NCI-H1436 (cell line): ENCODE data around the gene GABRG3.

Experiments used
- DNase-seq: peaks from one replicate; lab custom pipeline; 2025; lab: John Stamatoyannopoulos, UW

The GABRG3 gene

DNA sequence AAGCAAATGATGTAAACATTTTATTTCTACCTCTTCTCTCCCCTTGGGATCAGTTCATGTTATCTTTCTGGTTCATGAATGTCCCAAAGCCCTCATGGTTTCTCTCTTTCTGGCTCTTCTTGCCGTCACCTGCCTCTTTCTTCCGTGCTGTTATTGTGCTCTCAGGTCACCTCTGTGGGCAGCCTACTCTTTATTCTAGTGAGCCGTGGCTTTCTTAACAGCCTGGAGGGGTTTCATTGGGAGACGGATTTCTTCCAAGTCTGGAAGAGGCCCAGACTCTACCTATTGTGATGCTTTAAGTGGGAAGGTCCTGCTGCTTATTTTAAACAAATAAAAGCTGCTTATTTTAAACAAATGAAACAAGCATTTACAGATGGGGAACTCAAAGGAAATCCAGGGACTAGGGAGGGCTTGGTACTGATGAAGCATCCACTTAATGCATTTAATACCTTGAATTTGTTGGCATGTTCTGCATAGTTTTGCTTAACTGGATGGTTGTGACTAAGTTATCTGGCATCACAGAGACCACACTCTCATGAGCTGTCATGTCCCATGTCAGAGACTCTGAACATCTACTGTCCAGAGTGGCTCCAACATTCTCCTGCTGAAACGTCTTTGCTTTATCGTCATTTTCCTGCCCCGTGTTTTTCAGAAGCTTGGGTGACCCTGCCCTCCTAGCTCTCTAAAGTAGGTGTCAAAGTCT lies 443.3 kb downstream of the GABRG3 start:
- no peak for DNase-seq

DNA sequence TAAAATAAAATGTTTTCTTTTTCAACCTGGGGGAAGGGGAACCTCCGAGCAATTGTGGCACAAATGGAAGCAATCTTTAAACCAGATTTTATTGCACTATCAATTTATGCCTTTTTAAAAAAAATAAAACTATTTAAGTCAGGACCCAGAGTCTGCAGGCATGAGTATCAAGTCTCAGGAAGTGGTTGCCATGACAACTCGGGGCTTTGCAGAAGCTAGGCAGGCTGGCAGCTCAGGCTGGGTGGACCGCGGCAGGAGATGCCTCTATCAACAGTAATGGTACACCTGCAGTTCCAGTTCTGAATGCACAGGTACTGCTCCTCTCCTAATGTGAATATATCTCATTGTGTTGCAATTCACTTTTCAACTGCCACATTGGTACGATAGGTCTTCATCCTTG lies 447.7 kb downstream of the GABRG3 start:
- peak; percentile 17 for DNase-seq

DNA sequence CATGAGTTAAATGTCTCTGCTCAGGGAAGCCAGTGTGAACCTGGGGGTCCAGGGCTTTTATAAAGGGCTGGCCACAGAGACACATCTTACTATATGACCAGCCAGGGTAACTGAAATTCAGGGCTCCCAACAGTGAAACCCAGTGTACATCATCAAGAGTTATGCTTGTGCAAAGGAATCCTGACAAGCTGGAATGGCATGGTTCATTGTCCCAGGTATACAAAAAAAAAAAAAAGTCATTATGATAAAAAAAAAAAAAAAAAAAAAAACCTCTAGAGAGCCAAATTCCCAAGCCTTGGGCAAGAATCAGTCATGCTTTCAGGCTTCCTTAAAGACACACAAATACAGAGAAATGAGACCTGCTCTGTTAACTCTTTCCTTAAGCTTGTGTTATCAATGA lies 452.0 kb downstream of the GABRG3 start:
- no peak for DNase-seq

DNA sequence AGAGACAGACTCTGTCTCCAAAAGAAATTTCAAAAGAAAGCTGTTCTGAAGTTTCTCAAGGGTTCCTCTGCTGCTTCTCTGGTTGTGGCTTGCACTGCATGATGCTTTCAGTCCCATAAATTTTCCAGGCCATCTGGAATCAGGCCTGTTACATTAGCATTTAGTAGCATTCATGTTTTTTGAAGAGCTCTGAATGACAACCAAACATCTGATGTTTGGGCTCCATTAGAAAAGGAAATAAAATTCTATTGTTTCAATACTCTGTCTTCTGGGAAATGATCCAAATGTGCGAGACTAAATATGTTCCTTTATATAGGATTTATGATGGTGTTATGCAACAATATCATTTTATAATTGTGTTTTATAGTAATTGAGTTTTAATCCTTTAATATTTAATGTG lies 455.8 kb downstream of the GABRG3 start:
- no peak for DNase-seq

DNA sequence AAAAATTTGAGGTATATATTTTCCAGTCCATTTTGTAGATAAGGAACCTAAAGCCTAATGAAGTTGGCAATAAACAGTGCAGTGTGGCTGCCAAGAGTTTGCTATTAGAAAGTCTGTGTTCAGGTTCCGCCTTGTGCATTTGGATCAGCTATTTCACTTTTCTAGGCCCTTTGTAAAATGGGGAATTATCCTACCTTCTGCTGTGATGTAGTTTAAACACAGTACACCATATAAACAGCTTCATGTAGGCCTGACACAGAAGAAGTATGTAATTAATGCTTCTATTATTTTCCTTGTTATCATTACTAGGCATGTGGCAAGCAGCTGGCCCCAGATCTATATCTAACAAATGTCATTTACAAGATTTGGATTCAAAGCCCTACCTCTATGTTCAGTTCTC lies 456.3 kb downstream of the GABRG3 start:
- no peak for DNase-seq

DNA sequence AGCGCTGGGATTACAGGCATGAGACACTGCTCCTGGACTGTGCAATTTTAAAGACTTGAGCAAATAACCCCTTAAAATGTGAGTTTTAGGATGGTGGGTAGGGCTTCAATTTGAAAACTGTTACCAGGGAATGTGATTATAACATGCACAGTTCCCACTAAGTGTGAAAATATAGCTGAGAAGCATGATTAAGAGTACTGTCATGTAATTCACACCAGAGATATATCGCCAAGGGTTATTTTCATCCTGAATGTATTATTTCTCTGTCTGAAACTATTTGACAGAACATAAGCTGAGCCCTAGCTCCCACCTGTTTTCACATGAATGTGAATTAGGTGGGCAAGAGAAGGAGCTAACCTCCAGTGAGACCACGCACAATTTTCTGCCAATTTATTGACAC lies 457.2 kb downstream of the GABRG3 start:
- no peak for DNase-seq

DNA sequence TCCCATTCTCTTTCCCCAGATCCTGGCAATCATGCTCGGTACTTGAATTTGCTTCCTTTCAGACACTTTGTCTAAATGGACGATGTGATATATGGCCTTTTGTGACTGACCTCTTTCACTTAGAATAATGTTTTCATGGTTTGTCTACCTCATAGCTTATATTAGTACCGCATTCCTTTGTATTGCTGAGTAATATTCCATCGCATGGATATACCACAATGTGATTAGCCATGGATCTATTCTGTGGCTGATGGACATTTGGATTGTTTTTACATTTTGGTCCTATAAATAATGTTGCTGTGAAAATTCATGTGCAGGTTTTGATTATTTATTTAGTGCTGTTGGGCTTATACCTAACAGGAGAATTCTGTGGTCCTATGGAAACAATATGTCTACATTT lies 458.6 kb downstream of the GABRG3 start:
- DNase-seq: no peak

DNA sequence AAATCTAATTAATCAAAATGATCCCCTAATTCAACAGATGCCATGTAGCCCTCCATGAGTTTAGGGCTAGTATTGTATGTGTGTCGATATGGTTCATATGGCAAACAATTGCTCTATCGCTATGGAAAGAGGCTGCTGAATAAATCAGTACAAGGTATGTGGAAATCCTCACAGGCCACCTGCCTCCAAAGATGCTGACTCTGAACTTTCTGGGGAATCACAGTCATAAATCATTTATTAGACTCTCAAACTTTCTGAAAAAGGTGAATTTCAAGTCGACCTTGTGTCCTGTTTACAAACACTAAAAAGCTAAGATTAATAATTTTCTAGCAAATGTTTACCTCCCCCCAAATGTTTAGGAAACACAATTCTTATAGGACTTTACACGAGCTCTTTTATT lies 462.6 kb downstream of the GABRG3 start:
- no peak for DNase-seq

DNA sequence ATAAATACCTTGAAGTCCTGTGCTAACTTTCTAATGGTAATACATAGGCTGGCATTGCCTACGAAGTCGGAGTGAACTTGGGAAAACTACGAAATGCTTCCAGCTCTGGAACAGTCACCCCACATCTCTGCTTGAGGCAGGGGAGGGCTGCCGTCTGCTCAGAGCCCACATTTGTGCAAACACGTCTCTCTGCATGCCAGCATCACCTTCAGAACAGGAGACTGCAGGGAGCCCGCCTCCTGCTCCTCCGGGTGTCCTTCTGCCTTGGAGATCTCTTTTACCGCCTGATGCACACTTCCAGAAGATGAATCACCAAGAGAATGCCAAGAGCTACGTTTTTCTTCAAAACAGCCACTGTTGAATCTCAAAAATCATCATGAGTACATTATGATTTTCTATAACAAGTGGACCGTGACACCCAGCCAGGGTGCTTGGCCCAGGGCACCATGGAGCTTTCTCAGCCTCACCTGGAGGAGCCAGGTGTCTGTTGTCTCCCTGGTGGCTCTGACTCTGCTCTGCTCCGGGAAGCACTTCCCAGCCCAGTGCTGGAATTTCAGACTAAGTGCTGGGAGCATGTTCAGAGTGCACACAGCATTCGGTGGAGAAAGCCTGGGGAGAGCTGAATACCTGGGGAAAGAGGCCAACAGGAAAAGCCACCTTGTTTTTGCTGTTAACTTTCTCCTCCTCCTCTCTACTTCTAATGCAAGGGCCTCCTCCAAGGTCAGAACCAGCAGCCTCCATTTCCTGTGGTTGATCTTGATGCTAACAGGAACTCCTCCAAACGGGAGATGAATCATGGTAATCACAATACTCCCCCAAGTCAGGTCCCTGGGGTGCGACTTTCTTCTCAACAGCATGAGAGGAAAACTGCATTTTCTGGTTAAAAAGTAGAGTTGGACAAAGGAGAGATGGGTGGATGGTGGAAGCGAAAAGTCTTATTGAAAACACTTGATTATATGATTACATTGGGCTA lies 467.7 kb downstream of the GABRG3 start:
- no peak for DNase-seq

DNA sequence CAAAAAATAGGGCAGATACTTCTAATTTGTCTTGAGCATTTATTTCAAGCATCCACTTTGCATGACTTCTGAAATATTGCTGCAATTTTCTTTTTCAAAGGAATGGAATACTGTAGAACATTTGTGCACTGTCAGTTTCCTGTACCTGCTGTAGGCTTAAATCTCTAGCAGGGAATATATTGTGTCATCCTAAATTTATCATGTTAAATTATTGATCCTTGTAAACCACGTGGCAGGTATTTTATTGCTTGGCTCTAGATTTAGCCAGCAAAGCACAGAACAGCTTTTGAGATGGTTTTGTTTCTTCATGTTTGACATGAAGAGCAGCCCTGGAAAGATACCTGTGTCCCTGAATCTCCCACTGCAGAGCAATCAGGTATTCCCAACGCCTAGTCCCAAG lies 470.1 kb downstream of the GABRG3 start:
- DNase-seq: no peak

DNA sequence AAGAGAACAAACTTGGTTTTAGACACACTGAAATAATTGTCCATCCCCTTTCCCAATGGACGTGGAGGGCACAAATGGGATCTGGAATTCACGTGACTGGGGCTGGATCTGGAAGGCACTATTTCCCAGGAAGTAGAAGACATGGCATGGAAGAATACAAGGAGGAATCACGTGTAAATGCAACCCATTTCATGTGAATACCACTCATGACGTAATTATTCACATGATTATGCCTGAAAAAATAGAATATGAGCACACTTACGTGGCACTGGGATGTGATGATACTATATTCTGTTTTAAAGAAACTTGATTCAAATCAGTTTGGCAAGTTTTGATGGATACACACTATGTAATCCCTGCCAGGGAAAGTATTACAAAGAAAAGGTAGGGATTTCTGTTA lies 477.3 kb downstream of the GABRG3 start:
- DNase-seq: no peak

DNA sequence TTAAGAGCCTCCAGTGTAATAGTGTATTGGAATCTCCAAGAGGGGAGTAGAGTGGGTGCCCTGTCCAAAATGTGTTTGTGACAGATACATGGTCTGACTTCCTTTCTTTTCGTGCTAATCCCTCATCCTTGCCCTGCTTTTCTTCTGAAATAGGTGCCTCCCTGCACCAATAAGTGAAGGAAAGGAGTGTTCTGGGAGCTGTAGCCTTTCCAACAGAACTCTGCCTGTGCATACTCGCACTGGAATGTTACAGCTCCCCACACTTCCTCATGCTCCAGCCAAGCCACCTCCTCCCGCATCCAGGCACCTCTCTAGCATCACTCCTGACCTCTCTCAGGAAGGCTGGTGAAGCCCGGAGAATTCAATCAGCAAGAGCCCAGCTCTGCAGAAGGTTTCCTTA lies 478.0 kb downstream of the GABRG3 start:
- DNase-seq: no peak

DNA sequence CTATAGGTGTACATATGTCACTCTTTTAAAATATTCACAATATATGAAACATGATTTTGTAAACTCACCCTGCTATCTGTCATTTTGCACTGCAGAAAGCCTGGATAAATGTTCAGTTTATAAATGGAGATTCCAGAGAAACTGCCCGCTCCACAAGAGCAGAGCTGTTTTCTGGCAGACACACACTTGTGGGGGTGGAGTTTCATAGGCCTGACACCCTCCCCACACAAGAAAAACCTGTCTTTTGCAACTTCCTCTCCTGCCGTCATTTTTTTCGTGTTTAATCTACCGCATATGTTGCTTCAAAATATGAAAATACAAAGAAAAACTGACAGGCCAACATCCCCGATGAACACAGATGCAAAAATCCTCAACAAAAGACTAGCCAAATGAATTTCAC lies 479.0 kb downstream of the GABRG3 start:
- no peak for DNase-seq

DNA sequence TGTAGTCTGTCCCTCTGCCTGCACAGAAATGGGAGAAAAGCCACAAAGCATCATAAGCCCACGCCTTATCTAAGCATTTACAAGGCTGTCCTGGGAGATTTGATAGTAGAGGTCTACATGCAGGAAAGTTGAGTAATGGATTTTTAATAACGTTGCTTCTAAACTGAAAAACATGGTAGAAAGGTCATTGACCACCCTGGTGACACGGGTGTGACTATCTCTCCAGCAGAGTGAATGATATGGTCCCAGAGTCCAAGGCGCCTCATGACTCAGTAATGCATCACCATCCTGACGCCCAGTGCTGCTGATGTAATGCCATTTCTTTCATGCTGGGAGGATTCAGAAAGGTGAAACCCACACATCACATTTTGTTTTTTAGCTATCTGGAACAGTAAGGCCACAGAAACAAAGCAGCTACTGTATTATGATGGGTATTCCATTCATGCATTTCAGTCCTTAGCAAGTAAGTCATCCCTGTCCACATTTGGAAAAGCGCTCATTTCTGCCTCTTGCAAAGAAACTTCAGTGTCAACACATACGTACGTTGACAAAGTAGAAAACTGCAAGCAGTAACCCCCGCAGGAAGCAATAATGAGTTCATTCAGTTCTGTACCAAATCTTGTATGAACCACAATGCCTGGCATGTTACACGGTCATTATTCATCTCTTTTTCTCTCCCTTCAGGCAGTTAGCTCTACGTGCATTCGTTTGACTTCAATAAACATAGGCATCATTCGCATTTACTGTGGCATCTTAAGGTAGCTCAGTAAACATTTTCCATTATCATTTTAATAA lies 483.5 kb downstream of the GABRG3 start:
- no peak for DNase-seq

DNA sequence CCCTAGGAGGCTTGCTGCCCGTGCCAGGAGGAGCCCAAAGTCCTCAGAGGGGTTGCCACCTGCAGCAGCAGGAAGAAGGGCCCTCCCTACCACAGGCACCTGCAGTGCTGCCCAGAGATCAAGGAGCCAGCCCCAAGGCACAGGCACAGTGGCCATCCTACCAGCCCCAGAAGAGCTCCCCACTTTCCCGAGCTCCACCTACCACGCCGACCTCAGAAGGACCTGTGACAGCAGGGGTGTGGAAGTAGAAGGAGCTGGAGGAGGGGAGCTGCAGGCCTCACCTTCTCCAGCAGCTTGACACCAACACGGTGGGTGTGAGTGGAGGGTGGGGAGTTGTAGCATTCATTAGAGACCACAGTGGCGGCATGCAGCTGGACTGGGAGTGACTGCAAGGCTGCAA lies 485.8 kb downstream of the GABRG3 start:
- DNase-seq: no peak

DNA sequence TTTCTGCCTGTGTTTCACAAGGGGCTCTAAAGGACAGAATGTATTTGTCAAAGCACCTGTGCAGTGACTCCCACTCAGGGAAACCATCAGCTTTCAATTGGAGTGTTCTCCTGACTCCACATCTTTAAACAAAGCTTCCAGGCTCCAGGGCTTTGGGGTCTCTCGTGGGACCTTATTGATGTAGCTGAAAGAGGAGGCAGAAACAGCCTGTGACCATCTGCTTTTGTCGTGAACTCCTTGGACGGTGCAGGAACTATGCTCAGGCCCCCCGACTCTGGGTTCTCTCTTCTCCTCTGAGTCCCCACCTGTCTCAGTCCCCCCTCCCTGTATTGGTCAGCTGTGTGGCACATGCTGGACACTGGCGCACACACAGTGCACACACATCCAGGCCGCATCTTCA lies 486.8 kb downstream of the GABRG3 start:
- DNase-seq: no peak

DNA sequence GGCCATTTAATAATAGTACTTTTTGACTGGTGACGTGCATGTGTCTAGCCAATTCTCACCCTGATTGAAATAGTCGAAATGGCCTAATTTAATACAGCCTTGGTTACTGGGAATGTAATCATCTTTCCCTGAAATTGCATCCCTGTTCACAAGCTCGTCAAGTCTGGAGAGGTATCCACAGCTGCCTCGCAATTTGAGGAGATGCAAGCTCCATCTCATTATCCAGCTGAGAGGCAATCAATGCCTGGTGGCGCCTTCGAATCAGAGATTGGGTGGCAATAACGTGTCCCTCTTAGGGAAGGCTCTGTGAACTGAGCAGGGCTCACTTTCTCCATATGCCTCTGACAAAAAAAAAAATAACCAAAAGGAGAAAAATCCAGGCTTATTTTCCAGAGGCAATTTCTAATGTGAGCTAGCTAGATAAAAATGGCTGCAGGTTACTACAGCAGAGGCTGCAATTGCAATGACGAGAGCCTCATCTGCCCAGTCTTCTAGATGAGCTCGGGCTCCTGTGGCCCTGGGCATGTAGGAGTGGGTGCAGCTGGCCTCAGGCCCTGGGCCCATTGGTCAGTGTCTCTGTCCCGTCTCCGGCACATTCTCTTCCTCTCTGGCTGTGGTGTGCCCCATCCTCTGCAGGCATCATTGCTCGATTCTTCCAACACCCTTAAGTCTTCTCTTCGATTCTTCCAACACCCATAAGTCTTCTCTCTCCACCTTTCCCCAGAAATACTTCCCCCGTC lies 487.5 kb downstream of the GABRG3 start:
- no peak for DNase-seq

DNA sequence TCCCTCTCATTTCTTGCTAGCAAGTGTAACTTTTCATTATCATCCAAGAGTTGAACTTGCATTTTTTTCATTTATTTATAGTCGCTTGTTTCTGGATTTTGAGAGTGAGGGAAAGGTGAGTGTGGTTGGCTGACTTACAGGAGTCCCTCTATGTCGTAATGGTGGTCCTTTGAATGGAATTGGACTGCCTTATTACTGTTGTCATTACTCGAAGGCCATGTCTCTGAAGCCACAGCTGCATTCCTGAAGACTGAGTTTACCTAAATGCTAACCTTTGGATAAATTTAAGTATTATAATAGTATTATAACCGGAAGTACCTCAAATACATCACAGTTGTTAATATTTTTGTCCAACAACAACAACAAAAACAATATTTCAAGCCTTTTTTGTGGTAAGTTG lies 488.9 kb downstream of the GABRG3 start:
- DNase-seq: no peak

DNA sequence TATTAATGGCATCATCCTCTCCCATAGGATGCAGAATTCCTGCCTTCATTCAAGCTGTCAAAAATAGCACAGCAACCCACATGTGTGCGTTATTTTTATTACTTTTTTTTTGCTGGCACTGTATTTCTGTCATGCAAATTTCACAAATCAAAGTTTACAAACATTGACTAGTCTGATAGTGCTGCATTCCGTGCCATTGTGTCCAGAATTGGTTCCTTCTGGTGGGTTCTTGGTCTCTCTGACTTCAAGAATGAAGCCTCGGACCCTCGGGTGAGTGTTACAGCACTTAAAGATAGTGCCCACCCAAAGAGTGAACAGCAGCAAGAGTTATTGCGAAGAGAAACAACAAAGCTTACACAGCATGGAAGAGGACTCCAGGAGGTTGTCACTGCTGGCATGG lies 490.2 kb downstream of the GABRG3 start:
- no peak for DNase-seq

DNA sequence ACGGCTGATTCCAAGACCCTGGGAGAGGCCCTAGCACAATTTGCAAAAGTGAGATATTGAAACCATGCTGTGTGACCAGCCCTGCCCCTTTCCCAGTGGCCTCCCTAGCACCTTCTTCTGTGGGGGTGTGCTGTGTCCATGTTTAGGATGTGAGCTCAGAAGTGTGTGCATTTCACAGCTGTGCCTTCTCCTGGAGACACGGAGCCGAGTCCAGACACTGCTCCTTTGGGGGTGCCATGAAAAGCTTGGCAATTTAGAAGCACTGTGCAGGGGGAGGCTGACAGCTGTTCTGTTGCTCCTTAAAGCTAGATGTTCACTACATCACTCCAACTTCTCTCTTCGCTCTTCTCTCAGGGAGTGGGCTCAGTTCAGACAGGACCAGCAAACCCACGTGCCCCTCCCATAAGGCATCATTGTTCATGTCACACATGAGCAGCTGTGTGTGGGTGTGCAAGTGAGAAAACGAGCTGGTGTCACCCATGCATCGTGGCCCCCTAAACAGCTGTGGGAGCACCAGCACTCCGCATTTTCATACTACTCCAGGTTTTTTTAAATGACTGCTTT lies 492.6 kb downstream of the GABRG3 start:
- no peak for DNase-seq

DNA sequence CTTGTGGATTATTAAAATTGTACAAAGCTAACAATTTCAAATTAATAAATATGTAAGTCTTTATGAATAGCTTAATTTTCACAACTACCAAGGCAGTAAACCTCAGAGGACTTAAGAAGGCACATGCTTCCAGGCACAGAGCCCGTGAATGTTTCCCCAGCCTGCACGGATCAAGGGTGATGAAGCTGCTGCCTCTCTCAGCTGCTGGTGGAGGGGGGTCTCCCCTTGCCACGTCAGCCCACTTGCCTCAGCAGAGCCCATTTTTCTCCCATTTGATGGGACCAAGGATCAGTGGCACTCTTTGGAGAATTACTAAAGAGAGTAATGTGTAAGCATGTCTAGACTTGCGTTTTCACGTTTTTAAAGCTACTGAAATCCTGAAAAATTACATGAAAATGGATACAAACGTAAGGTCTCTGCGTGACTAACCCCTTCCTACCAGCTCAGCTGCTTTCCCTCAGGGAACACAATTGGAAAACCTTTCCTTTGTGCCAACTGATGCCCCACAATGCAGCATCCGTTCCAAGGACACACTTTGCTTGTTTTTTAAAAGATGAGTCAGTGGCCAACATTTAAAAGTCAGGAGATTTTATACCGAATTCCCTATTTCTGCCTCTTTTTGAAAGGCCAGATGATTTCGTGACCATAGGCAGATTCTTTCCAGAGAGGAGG lies 494.1 kb downstream of the GABRG3 start:
- DNase-seq: no peak
